Peyer's patch (tissue), 4 donors: ENCODE data around the gene EIPR1. TPM values are rescaled to one million over a fixed set of nuclear protein-coding genes. Genes with fewer than 3 reads are reported as not detected.

Experiments used
- DNase-seq, 3 donors: peaks; one replicate each; pipeline ENCODE4 v3.0.0-alpha.2; 2017 to 2019
- H3K27ac ChIP-seq, 4 donors: fragments of 200-600 bp; sonication (generic); one replicate each; pipeline ENCODE4 v1.5.1; 2016 to 2019
- H3K27me3 ChIP-seq, 2 donors: fragments of 200-600 bp; sonication (generic); one replicate each; pipeline ENCODE4 v1.5.1; 2019
- H3K36me3 ChIP-seq, 3 donors: fragments of 200-600 bp; sonication (generic); one replicate each; pipeline ENCODE4 v1.5.1; 2016 to 2019
- H3K4me1 ChIP-seq, 4 donors: fragments of 200-600 bp; sonication (generic); one replicate each; pipeline ENCODE4 v1.5.1; 2016 to 2019
- H3K4me3 ChIP-seq, 4 donors: fragments of 200-600 bp; sonication (generic); 1 replicate in 3 of 4; 2 replicates in 1 of 4; pipeline ENCODE4 v1.5.1; 2016 to 2019; ENCODE audit warnings: mild to moderate bottlenecking in 1 of 4
- H3K9me3 ChIP-seq, 4 donors: fragments of 200-600 bp; sonication (generic); one replicate each; pipeline ENCODE4 v1.5.1; 2016 to 2019; ENCODE audit warnings: mild to moderate bottlenecking in 1 of 4
- POLR2A ChIP-seq, 2 donors: fragments of 450-650 bp; IDR thresholded peaks; one replicate each; pipeline ENCODE4 v1.5.1; 2017; ENCODE audit warnings: antibody characterized with exemption in 2 of 2, mild to moderate bottlenecking in 2 of 2, moderate library complexity in 2 of 2
- total RNA-seq, 4 donors: library from RNA; depleted of rRNA; stranded (reverse); fragments of >200 nt; gene quantifications; one replicate each; pipeline ENCODE4 v1.1.0, GENCODE V29; 2016
- TF ChIP-seq, protein P1 (sequence below), 6 experiments: fragments of 450-650 bp in 4 of 6; fragments of 200-600 bp in 2 of 6; sonication (generic) in 1 of 6; IDR thresholded peaks; one replicate each; pipeline ENCODE4 v1.5.1; 2017 to 2019; ENCODE audit warnings: antibody characterized with exemption in 6 of 6, mild to moderate bottlenecking in 3 of 6, moderate library complexity in 1 of 6

Gene EIPR1
- total RNA-seq, 4 donors from 2014 or later: 23.4 to 94.1 (median 36.2) TPM

DNA sequence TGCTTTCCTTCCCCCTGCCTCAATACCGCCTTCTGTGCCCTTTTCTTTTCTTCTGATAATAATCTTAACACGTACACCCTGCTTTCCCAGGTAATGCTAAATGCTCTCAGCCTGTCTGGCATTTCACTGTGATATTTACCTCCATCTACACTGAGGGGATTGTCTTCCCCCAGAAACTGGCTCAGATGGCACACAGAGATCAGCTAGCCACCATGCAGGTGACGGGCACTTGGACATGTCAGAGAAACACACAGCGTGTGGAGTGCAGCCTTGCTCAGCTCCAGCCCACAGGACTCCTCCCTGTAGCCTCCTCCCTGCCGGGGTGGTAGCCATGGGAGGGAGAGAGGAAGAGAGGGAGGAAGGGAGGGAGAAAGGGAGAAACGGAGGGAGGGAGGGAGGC, 131.2 kb downstream of the EIPR1 start:
- Histone ChIP-seq H3K9me3 (peaks cover 0 to 16% (median 2%) of the 10 kb centered on the region in 4 donors), H3K27ac (no peak overlapping the region), H3K36me3 (no peaks in the 10 kb centered on the region), H3K27me3 (no peaks in the 10 kb centered on the region), H3K4me3 (no peak overlapping the region), H3K4me1 (no peaks in the 10 kb centered on the region)
- DNase-seq: no peak
- no peak for TF ChIP-seq POLR2A (IDR thresholded peaks at IDR 0.05)
- TF ChIP-seq, protein P1, sequence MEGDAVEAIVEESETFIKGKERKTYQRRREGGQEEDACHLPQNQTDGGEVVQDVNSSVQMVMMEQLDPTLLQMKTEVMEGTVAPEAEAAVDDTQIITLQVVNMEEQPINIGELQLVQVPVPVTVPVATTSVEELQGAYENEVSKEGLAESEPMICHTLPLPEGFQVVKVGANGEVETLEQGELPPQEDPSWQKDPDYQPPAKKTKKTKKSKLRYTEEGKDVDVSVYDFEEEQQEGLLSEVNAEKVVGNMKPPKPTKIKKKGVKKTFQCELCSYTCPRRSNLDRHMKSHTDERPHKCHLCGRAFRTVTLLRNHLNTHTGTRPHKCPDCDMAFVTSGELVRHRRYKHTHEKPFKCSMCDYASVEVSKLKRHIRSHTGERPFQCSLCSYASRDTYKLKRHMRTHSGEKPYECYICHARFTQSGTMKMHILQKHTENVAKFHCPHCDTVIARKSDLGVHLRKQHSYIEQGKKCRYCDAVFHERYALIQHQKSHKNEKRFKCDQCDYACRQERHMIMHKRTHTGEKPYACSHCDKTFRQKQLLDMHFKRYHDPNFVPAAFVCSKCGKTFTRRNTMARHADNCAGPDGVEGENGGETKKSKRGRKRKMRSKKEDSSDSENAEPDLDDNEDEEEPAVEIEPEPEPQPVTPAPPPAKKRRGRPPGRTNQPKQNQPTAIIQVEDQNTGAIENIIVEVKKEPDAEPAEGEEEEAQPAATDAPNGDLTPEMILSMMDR (IDR thresholded peaks at IDR 0.05): no peak

DNA sequence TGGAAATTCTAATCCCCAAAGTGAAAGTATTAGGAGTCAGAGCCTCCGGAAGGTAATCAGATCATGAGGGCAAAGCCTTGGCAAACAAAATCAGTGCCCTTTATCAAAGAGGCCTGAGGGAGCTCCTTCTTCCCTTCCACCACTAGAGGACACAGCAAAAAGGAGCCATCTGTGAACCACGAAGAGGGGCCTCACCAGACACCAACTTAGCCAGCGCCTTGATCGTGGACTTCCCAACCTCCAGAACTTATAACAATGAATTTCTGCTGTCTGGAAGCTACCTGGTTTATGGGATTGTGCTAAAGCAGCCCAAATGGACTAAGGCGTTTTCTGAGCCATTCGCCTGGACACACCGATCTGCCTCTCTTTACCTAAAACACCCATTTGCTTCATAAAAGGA, 133.1 kb downstream of the EIPR1 start:
- H3K4me3 ChIP-seq: no peak overlapping the region
- no peaks in the 10 kb centered on the region for H3K27me3 ChIP-seq
- peaks cover 0 to 10% (median 0%) of the 10 kb centered on the region in 4 donors for H3K9me3 ChIP-seq
- no peak for DNase-seq
- H3K36me3 ChIP-seq: no peaks in the 10 kb centered on the region
- H3K4me1 ChIP-seq: no peaks in the 10 kb centered on the region
- no peak overlapping the region for H3K27ac ChIP-seq
- no peak for TF ChIP-seq POLR2A (IDR thresholded peaks at IDR 0.05)
- TF ChIP-seq, protein P1 (IDR thresholded peaks at IDR 0.05): no peak

DNA sequence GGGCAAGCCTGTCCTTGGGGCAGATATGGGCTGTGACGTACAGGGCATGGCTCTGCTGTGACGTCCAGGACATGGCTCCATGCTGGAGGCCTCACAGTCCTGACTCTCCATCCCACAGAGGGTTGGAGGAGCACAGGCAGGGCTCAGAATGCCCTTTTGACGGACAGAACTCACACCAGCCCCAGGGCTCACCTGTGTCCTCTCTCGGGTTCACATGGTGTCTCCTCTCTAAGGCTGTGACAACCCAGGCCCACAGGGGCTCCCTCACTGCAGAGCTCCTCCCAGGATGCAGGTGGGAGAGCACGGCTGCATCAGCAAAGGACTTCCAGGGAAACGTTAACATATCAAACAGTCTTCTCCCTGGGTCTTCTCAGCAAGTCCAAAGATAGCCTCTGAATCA, 133.8 kb downstream of the EIPR1 start:
- H3K4me1 ChIP-seq: no peaks in the 10 kb centered on the region
- H3K27me3 ChIP-seq: no peaks in the 10 kb centered on the region
- no peaks in the 10 kb centered on the region for H3K36me3 ChIP-seq
- DNase-seq: no peak
- H3K4me3 ChIP-seq: no peak overlapping the region
- H3K27ac ChIP-seq: no peak overlapping the region
- H3K9me3 ChIP-seq: peaks cover 0 to 3% (median 0%) of the 10 kb centered on the region in 4 donors
- TF ChIP-seq POLR2A (IDR thresholded peaks at IDR 0.05): no peak
- TF ChIP-seq, protein P1 (IDR thresholded peaks at IDR 0.05): no peak

DNA sequence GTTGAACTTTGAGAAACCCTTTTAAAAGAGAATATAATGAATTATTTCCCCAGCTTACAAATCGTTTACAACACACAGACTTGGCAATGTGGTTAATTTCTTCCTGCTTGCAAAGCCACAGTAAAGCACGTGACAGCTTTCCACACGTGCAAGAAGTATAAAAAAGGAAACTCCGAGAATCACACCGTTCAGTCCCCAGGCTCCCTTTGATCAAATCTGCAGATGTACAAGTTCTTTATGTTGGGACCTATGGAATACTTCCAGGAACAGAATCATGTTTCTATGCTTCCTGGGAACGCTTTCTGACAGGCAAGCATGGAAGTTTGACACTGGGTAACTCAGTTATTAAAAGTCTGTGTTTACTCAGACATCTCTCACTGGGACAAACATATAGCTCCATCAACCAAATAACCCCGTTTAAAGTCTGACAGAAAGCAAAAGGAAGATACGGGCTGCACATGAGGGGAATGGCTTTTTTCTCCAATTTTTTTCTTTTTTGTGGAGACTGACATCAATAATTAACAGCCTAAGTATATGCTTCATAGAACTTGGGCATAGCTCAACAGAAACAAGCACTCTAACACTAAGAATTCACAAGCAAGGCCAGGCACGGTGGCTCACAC, 134.8 kb downstream of the EIPR1 start:
- H3K27ac ChIP-seq: no peak overlapping the region
- H3K36me3 ChIP-seq: no peaks in the 10 kb centered on the region
- no peaks in the 10 kb centered on the region for H3K27me3 ChIP-seq
- no peaks in the 10 kb centered on the region for H3K9me3 ChIP-seq
- no peak overlapping the region for H3K4me3 ChIP-seq
- TF ChIP-seq, protein P1 (IDR thresholded peaks at IDR 0.05): no peak
- no peak for TF ChIP-seq POLR2A (IDR thresholded peaks at IDR 0.05)
- no peaks in the 10 kb centered on the region for H3K4me1 ChIP-seq
- peak in 2 of 3 donors; percentile 60 to 64 for DNase-seq

DNA sequence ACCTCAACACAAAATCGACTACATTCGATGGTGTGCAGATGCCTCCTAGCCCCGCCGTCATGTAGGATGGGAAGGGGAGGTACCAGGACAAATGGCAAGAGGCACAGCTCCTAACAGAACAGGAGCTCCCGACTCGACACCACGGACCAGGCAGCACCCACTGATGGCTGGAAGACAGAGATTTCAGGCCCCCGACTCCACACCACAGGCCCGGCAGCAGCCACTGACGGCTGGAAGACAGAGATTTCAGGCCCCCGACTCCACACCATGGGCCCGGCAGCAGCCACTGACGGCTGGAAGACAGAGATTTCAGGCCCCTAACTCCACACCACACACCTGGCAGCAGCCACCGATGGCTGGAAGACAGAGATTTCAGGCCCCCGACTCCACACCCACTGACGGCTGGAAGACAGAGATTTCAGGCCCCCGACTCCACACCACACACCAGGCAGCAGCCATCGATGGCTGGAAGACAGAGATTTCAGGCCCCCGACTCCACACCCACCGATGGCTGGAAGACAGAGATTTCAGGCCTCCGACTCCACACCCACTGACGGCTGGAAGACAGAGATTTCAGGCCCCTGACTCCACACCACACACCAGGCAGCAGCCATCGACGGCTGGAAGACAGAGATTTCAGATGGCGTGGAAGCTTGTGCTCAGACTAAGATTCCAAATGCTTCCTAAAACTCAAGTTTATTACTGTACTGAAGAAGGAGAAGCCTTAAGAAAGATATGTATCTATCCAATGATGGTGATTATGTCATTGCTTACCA, 135.5 kb downstream of the EIPR1 start:
- Histone ChIP-seq H3K9me3 (no peaks in the 10 kb centered on the region), H3K4me3 (no peak overlapping the region), H3K27me3 (no peaks in the 10 kb centered on the region), H3K4me1 (no peaks in the 10 kb centered on the region), H3K36me3 (no peaks in the 10 kb centered on the region), H3K27ac (no peak overlapping the region)
- DNase-seq: no peak
- TF ChIP-seq POLR2A (IDR thresholded peaks at IDR 0.05): no peak
- TF ChIP-seq, protein P1 (IDR thresholded peaks at IDR 0.05): no peak
